Inflammatory macrophage (primary cell): ENCODE measurements around the gene MAGI2.

Experiments
- DNase-seq, 2 donors: peaks; one replicate each; pipeline ENCODE4 v3.0.0-alpha.2; 2020 to 2022

The MAGI2 gene

GRCh38 chr7:78198756-78199155 is 1254.7 kb downstream of the MAGI2 start:
- DNase-seq: no peak

GRCh38 chr7:78197447-78197846 is 1256.0 kb downstream of the MAGI2 start:
- DNase-seq: peak in 1 of 2 donors; percentile 9

- no peak for DNase-seq
Measured at GRCh38 chr7:78195281-78195680, 1258.2 kb downstream of the MAGI2 start.

GRCh38 chr7:78194611-78195010 is 1258.9 kb downstream of the MAGI2 start:
- DNase-seq: no peak

- no peak for DNase-seq
Measured at GRCh38 chr7:78191475-78192079, 1261.9 kb downstream of the MAGI2 start.

- no peak for DNase-seq
Measured at GRCh38 chr7:78189762-78190161, 1263.7 kb downstream of the MAGI2 start.

- no peak for DNase-seq
Measured at GRCh38 chr7:78185149-78185745, 1268.2 kb downstream of the MAGI2 start.

GRCh38 chr7:78184299-78184698 is 1269.2 kb downstream of the MAGI2 start:
- DNase-seq: no peak

GRCh38 chr7:78179827-78180477 is 1273.5 kb downstream of the MAGI2 start:
- no peak for DNase-seq

GRCh38 chr7:78179211-78179610 is 1274.3 kb downstream of the MAGI2 start:
- no peak for DNase-seq

GRCh38 chr7:78178319-78178718 is 1275.1 kb downstream of the MAGI2 start:
- DNase-seq: no peak

- DNase-seq: no peak
Measured at GRCh38 chr7:78176171-78176570, 1277.3 kb downstream of the MAGI2 start.

- DNase-seq: no peak
Measured at GRCh38 chr7:78175330-78176100, 1278.0 kb downstream of the MAGI2 start.

- DNase-seq: no peak
Measured at GRCh38 chr7:78173666-78174065, 1279.8 kb downstream of the MAGI2 start.

GRCh38 chr7:78172933-78173591 is 1280.4 kb downstream of the MAGI2 start:
- DNase-seq: no peak

- DNase-seq: no peak
Measured at GRCh38 chr7:78172267-78172757, 1281.2 kb downstream of the MAGI2 start.

GRCh38 chr7:78171398-78171797 is 1282.1 kb downstream of the MAGI2 start:
- no peak for DNase-seq

- DNase-seq: no peak
Measured at GRCh38 chr7:78170815-78171214, 1282.7 kb downstream of the MAGI2 start.

- DNase-seq: no peak
Measured at GRCh38 chr7:78169992-78170391, 1283.5 kb downstream of the MAGI2 start.

- no peak for DNase-seq
Measured at GRCh38 chr7:78168865-78169264, 1284.6 kb downstream of the MAGI2 start.

- DNase-seq: no peak
Measured at GRCh38 chr7:78167860-78168259, 1285.6 kb downstream of the MAGI2 start.

- no peak for DNase-seq
Measured at GRCh38 chr7:78165854-78166253, 1287.6 kb downstream of the MAGI2 start.

- no peak for DNase-seq
Measured at GRCh38 chr7:78165454-78165853, 1288.0 kb downstream of the MAGI2 start.
